Kidney capillary endothelial cell (primary cell): ENCODE results near the gene LAGE3.

Experiments used
- DNase-seq: peaks from one replicate; pipeline ENCODE4 v3.0.0-alpha.2; 2018; ENCODE audit warnings: low spot score

LAGE3 gene

GRCh38 chrX:154473683-154474082 lies 5.4 kb downstream of the LAGE3 start:
- no peak for DNase-seq

DNA sequence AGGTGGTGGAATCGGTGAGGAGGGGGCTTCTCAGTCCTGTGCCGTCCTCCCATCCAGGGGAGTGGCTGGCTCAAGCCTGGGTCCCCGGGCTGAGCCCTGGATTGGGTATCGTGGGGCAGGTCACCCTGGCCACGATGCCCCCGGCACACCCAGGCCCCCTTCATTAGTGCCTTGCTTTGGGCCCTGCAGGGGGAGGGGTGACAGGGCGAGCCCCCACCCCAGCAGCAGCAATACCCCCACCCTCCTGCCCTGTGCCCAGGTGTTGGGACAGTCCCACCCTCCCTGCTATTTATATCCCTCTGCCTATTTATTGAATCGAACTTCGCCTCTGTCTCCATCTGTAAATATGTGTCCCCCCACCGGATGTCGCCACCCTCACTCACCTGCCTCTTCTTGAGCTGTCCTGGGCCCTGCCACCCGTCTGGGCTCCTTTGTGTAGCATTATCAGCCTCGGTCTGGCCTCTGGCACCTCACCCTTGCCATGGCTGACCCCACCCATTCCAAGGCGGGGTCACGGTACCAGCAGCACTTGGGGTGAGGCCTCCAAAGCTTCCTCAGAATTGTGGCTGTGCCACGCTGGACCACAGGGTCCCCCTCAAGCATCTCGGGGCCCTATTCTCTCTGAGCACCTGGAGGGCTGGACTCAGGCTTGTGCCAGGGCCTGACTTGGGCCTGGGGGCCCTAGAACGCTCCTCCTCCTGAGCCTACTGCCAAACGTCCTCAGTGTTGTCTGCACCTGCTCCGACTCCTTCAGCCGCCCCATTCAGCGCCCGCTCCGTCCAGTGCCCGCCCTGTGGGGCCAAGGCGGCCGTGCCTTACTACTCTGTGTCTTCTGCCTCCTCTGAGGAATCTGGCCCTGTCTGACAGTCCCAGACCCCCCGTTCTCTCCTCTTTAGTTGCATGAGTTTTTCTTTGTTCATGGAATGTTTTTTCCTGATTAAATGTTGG lies 6.1 kb downstream of the LAGE3 start:
- no peak for DNase-seq

- DNase-seq: no peak
Measured at GRCh38 chrX:154471839-154472684, 7.0 kb downstream of the LAGE3 start.

DNA sequence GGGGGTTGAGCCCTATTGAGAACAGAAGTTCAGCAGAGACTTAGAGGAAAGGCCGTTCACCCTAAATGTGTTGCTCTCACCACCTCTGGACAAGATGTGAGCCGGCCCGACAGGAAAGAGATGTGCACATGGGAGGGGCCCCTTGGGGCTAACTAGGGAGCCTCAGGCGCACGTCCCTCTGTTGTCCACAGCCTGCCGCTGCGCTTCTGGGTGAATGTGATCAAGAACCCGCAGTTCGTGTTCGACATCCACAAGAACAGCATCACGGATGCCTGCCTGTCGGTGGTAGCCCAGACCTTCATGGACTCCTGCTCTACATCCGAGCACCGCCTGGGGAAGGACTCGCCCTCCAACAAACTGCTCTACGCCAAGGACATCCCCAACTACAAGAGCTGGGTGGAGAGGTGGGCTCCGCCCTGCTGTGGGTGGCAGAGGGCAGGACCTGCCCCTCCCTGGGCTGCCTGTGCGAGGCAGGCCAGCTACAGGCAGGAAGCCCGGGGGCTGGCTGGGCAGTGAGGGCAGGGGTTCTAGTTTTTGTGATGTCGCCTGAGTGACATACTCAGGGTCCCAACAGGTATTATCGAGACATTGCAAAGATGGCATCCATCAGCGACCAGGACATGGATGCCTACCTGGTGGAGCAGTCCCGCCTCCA lies 8.0 kb downstream of the LAGE3 start:
- no peak for DNase-seq

GRCh38 chrX:154470434-154470833 lies 8.6 kb downstream of the LAGE3 start:
- DNase-seq: no peak

DNA sequence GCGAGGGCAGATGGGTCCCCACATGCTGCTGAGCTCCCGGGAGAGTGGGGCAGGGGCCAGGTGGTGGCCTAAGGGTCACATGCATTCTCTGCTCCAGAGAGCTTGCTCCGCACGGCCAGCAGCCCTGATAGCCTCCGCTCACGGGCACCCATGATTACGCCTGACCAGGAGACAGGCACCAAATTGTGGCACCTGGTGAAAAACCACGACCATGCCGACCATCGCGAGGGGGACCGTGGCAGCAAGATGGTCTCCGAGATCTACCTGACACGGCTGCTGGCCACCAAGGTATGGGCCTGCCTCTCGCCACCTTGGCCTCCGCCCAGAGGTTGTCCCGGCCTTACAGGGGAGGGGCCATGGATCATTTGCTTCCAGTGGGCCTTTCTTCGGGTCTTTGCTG lies 9.2 kb downstream of the LAGE3 start:
- no peak for DNase-seq

DNA sequence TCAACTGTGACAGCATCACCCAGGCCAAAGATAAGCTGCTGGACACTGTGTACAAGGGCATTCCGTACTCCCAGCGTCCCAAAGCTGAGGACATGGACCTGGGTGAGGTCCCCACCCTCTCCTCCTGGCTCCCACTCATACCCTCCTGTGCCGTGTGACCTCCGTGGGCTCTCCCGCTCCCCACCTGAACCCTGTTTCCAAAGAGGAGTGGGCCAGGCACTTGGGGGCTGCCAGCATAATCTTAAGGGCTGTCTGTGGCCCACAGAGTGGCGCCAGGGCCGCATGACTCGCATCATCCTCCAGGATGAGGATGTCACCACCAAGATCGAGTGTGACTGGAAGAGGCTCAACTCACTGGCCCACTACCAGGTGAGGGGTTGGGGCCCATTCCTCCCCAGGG lies 10.0 kb downstream of the LAGE3 start:
- no peak for DNase-seq

DNA sequence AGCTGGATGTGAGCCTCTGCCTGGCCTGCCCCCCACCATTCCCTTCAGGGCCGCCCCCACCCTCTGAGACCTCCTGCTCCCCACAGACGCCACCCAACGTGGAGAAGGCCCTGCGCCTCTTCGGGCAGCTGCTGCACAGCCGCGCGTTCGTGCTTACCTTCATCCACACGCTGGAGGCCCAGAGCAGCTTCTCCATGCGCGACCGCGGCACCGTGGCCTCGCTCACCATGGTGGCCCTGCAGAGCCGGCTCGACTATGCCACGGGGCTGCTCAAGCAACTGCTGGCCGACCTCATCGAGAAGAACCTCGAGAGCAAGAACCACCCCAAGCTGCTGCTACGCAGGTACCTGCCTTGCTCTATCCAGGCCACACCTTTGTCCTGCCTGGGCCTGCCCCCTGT lies 10.9 kb downstream of the LAGE3 start:
- DNase-seq: no peak

- DNase-seq: no peak
Measured at GRCh38 chrX:154467556-154467955, 11.5 kb downstream of the LAGE3 start.

GRCh38 chrX:154466907-154467306 lies 12.2 kb downstream of the LAGE3 start:
- no peak for DNase-seq

- no peak for DNase-seq
Measured at GRCh38 chrX:154466036-154466435, 13.0 kb downstream of the LAGE3 start.

- no peak for DNase-seq
Measured at GRCh38 chrX:154465601-154466000, 13.5 kb downstream of the LAGE3 start.

GRCh38 chrX:154464806-154465365 lies 14.2 kb downstream of the LAGE3 start:
- DNase-seq: no peak

- DNase-seq: no peak
Measured at GRCh38 chrX:154463611-154464220, 15.4 kb downstream of the LAGE3 start.

- DNase-seq: no peak
Measured at GRCh38 chrX:154462396-154462795, 16.7 kb downstream of the LAGE3 start.

DNA sequence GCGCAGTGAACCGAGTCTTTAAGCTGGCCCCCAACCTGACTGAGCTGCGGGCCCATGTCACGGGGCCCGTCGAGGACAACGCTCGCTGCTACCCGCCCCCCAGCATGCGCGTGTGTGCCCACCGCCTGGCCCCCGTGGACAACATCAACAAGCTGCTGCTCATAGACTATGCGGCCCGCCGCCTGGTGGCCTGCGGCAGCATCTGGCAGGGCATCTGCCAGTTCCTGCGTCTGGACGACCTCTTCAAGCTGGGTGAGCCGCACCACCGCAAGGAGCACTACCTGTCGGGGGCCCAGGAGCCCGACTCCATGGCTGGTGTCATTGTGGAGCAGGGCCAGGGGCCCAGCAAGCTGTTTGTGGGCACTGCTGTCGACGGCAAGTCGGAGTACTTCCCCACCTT lies 18.8 kb downstream of the LAGE3 start:
- no peak for DNase-seq

GRCh38 chrX:154459832-154460231 lies 19.2 kb downstream of the LAGE3 start:
- no peak for DNase-seq

DNA sequence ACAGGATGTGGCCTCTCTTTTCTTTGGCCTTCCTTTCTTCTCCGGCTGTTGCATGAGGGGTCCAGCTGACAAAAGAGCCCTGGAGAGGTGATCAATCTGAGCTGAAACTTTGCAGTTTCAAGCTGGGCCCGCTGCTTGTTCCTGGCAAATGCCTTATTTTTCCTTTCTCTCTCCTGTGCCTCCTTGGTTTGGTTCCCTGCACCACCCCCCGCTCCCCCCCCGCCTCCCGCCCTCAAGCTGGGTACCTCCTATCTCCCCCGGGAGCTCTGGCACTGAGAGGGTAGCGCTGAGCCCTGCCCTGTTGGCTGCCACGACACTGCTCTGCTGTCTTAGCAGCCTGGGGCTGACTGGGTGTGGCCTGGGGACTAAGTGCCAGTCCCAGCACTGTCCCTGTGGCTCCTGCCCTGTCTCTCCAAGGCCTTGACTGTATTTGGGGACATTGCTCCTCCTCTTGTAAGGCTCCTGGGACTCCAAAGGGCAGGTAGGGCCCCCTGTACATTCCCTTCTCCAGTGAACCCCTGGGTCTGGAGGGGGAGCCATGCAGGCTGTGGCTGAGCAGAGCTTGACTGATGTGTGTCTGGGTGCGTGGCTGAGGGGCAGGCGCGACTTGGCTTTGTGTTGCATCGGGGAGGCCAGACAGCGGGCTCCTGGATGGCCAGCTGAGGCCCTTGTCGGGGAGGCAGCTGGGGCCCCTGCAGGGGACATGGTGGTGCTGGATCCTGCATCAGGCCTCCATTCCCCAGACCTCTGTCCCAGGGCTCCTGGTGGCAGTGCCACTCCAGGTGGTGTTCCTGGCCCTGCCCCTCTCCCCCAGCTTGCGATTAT lies 19.9 kb downstream of the LAGE3 start:
- DNase-seq: no peak

DNA sequence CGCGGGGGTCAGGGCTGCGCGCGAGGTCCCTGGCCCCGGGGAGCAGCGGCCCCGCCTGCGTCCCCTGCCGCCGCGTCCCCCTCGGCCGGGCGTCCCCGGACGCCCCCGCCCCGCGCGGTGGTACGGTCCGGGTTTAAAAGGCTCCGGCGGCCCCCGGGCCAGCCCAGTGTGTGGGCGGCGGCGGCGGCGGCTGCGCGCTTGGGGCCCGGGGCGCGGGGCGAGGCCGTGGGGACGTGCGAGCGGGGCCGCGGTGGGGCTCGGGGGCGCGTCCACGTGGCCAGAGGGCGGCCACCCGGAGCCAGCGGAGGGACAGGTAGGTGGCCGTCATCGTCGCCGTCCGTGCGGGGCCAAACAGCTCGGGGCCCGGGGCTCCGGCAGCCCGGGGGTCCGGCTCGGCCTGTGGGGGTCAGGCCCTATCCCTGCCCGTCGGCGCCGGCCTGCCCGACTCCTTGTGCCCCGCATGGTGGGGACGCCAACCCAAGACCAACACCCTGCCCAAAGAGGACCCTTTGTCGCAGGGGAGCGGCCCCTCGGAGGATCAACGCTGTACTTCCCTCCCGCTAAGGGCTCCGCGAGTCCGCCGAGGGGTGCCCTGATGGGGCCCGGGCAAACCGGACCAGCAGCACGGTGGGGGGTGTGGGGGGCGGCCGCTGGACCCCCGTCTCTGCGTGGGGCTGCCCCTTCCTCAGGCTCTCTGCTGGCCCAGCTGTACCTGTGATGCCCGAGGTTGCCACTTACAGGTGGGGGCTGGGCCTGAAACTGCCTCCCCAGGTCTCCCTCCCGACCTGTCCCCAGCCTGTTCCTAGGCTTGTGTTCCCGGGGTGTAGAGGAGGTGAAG lies 20.7 kb downstream of the LAGE3 start, which contains the start of gene PLXNA3:
Gene PLXNA3 (plus strand): TSS at position 166 of the 838 bp plus-strand sequence. CDS start 1,903 bp downstream, outside the sequence.
- no peak for DNase-seq
